ENCODE results near the gene CDH23. TPM values are rescaled to one million over a fixed set of nuclear protein-coding genes. Genes with fewer than 3 reads are reported as not detected.
A peak's percentile ranks its signal among the peaks of the same experiment; 100 is the strongest.

CDH23 gene
- total RNA-seq, 1 donor from 2014 or later = not detected

- peaks cover 1% of the 10 kb centered on the region for H3K27me3 ChIP-seq (ENCODE audit: control insufficient read depth, insufficient read depth, low read length)
- TF ChIP-seq CTCF (IDR thresholded peaks at IDR 0.05; ENCODE audit: insufficient read depth, low read length, severe bottlenecking) = no peak
- H3K36me3 ChIP-seq (ENCODE audit: control insufficient read depth, insufficient read depth, low read length) = no peaks in the 10 kb centered on the region
- peak; percentile 28 for FAIRE-seq
- no peak overlapping the region for H3K4me3 ChIP-seq (ENCODE audit: low read depth, low read length)
- DNase-seq (ENCODE audit: low read depth) = no peak
These were observed 235.6 kb downstream of the CDH23 start for GRCh38 chr10:71632200-71632820.

- TF ChIP-seq CTCF (IDR thresholded peaks at IDR 0.05; ENCODE audit: insufficient read depth, low read length, severe bottlenecking) = no peak
- no peak for FAIRE-seq
- no peak overlapping the region for H3K4me3 ChIP-seq (ENCODE audit: low read depth, low read length)
- peaks cover 1% of the 10 kb centered on the region for H3K27me3 ChIP-seq (ENCODE audit: control insufficient read depth, insufficient read depth, low read length)
- DNase-seq (ENCODE audit: low read depth) = no peak
- no peaks in the 10 kb centered on the region for H3K36me3 ChIP-seq (ENCODE audit: control insufficient read depth, insufficient read depth, low read length)
These were observed 236.3 kb downstream of the CDH23 start for GRCh38 chr10:71632896-71633600.

GRCh38 chr10:71633920-71634319 lies 237.2 kb downstream of the CDH23 start:
- no peak for TF ChIP-seq CTCF (IDR thresholded peaks at IDR 0.05; ENCODE audit: insufficient read depth, low read length, severe bottlenecking)
- Histone ChIP-seq H3K27me3 (ENCODE audit: control insufficient read depth, insufficient read depth, low read length) (peaks cover 1% of the 10 kb centered on the region), H3K36me3 (ENCODE audit: control insufficient read depth, insufficient read depth, low read length) (no peaks in the 10 kb centered on the region), H3K4me3 (ENCODE audit: low read depth, low read length) (no peak overlapping the region)
- FAIRE-seq = peak; percentile 60
- DNase-seq (ENCODE audit: low read depth) = no peak

GRCh38 chr10:71634531-71635164 lies 237.9 kb downstream of the CDH23 start:
- no peak for FAIRE-seq
- no peak for TF ChIP-seq CTCF (IDR thresholded peaks at IDR 0.05; ENCODE audit: insufficient read depth, low read length, severe bottlenecking)
- Histone ChIP-seq H3K27me3 (ENCODE audit: control insufficient read depth, insufficient read depth, low read length) (peaks cover 1% of the 10 kb centered on the region), H3K4me3 (ENCODE audit: low read depth, low read length) (no peak overlapping the region), H3K36me3 (ENCODE audit: control insufficient read depth, insufficient read depth, low read length) (no peaks in the 10 kb centered on the region)
- DNase-seq (ENCODE audit: low read depth) = no peak

- DNase-seq (ENCODE audit: low read depth) = no peak
- no peak for FAIRE-seq
- Histone ChIP-seq H3K27me3 (ENCODE audit: control insufficient read depth, insufficient read depth, low read length) (peaks cover 1% of the 10 kb centered on the region), H3K36me3 (ENCODE audit: control insufficient read depth, insufficient read depth, low read length) (no peaks in the 10 kb centered on the region), H3K4me3 (ENCODE audit: low read depth, low read length) (no peak overlapping the region)
- no peak for TF ChIP-seq CTCF (IDR thresholded peaks at IDR 0.05; ENCODE audit: insufficient read depth, low read length, severe bottlenecking)
These were observed 238.6 kb downstream of the CDH23 start for GRCh38 chr10:71635251-71635866.
